HG03103 (cell line): ENCODE results near the gene ABL1.
"Not testable (repeated sequence)": the region's sequence is repeated elsewhere in the genome, so short reads cannot be mapped to it uniquely, and the experiment has no call there.

ENCODE experiments used
- ATAC-seq: cut with Tn5 transposase; IDR thresholded peaks from one replicate; pipeline ENCODE4 v1.9.1; 2021; ENCODE audit warnings: low read depth; ENCODE audit not compliant: unreplicated experiment

ABL1 gene

DNA sequence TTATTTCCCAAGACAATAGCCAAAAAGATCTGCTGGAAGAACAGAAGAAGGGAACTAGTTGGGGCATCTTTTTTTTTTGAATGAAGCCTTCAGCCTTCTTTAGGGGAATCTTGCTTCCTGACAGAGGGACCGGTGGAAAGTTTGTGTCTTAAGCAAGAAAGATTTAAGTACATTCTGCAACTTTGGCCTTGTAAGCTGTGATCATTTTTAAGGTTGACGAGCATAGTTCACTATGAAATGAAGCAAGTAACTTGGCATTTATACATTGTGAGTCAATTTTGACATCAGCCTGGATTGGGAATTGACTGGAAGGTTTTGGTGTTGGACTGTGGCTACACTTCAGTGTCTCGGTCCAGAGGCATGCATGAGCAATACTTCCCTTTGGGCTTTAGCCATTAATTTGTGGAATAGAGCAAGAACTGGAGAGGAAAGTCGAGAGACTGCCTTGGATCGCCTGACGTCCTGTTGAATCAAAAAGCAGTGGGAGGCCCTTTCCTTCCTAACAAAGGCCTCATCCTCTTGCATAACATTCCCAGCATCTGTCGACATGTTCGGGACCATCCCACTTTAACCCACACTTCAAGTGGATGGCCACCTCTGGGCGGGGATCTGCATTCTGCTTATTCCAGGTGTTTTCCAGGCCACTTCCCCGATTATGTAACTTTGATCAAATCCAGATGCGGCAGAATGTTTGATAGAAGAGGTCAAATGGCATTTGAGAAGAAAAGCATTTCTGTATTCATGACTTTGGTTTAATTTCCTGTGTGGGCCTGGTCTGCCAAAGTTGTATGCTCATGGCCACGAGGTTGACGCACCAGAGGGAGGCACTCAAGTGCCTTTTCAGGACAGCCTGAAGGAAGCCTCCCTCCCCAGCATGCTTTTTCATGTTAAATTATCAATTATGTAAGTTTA, 12.5 kb downstream of the ABL1 start:
- no peak for ATAC-seq

DNA sequence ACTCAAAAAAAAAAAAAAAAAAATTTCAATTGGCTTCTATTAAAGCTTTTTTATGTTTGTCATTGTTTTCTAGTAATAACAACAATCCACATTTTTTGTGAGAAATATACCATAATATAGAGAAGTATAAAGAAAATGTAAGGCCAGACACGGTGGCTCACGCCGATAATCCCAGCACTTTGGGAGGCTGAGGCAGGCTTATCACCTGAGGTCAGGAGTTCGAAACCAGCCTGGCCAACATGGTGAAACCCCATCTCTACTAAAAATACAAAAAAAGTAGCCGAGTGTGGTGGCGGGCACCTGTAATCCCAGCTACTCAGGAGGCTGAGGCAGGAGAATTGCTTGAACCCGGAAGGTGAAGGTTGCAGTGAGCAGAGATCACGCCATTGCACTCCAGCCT, 13.5 kb downstream of the ABL1 start:
- not testable (repeated sequence) for ATAC-seq

DNA sequence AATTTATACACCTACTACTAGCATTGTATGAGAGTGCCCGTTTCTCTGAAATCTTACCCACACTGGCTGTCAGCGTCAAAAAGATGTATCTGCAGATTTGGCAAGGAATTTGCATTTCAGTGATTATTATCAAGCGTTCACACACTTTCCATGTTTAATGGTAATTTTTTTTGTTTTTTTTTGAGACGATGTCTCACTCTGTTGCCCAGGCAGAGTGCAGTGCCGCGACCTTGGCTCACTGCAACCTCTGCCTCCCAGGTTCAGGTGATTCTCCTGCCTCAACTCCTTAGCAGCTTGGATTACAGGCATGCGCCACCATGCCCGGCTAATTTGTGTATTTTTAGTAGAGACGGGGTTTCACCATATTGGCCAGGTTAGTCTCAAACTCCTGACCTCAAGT, 14.3 kb downstream of the ABL1 start:
- ATAC-seq = no peak

DNA sequence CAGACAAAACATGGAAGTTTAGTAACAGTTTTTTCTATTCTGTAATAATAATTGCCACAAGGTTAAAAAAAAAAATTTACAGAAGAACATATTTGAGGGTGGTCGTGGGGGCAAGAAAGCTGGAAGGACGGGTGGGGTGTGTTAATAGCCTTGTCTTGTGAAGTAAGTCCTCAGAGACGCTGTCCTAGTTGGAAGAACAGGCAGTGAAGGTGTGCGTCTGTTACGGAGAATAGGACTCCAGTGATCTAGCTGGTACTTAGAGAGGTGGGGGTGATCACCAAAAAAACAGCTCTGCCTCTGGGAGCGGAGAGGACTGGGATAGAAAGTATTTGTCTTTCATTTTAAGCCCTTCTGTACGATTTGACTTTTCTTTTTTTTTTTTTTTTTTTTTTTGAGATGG, 17.7 kb downstream of the ABL1 start:
- ATAC-seq = no peak

DNA sequence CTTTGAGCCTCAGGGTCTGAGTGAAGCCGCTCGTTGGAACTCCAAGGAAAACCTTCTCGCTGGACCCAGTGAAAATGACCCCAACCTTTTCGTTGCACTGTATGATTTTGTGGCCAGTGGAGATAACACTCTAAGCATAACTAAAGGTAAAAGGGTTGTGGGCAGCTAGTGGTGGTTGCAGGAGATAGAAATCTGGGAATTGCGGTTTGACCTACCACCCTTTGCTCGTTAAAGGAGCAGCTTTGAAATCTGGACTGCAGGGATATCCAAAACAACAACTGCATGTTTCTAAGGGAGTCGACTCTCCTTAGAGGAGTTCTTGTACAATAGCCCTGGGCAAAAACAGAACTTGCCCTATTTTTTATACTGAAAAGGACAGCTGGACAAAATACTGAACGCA, 19.0 kb downstream of the ABL1 start:
- no peak for ATAC-seq

DNA sequence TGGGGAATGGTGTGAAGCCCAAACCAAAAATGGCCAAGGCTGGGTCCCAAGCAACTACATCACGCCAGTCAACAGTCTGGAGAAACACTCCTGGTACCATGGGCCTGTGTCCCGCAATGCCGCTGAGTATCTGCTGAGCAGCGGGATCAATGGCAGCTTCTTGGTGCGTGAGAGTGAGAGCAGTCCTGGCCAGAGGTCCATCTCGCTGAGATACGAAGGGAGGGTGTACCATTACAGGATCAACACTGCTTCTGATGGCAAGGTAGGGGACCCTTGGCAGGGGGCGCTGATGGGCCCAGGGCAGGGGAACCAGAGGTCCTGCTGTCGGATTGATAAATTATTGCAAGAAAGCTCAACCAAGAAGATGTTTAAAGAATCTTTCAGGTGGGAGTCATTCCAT, 19.8 kb downstream of the ABL1 start:
- ATAC-seq = no peak

DNA sequence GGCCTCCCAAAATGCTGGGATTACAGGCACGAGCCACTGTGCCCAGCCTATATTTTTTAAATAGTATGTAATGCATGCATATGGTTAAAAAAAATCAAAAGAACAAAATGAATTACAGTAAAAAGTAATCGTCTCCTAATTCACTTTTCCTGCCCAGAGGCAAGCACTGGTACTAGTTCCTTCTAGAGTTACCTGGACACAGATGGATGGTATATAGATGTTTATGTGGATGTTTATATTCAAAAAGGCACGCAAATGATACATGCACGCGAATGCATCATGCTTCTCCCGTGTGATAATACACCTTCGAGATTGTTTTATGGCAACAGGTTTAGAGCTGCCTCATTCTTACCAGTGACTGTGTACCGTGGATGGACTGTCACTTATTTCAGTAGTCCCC, 21.4 kb downstream of the ABL1 start:
- ATAC-seq = no peak

DNA sequence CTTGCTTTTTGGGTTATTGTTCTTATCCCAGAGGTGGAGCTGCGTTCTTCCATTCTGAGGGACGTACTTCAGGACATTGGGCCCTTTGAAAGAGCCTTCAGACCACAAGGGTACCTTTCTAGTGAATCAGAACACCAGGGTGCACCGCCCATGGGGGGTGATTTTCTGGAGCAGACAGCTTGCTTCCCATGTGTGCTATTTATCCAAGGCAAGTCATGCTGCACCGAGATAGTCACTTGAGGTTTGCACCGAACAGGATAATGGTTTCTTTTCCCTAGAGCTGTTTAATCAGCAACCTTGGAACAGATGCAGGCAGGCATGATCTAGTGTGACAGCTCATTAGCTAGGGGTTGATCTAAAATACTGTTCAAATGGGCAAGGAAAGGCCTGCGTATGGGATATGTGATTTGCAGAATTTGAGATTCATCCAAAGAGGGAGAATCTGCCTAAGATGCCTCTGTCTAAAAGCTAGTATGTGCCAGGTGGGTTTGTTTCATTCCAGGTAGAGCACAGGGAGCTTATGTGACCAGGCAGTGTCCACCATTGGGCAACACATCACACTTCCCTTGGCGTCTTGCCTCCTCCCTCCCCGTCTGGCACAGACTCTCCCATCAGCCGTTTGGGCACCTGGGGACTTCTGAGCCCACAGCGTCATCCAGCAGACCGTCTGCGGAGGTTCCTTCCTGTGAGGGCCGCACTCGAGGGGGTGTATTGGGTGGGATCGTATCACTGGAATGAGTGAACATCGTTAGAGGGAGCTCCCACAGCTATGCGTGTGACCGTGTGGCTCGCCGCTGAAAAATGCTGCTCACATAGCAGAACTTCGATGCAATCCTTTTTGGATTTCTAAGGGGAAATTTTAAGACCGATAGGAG, 23.0 kb downstream of the ABL1 start:
- ATAC-seq = no peak

DNA sequence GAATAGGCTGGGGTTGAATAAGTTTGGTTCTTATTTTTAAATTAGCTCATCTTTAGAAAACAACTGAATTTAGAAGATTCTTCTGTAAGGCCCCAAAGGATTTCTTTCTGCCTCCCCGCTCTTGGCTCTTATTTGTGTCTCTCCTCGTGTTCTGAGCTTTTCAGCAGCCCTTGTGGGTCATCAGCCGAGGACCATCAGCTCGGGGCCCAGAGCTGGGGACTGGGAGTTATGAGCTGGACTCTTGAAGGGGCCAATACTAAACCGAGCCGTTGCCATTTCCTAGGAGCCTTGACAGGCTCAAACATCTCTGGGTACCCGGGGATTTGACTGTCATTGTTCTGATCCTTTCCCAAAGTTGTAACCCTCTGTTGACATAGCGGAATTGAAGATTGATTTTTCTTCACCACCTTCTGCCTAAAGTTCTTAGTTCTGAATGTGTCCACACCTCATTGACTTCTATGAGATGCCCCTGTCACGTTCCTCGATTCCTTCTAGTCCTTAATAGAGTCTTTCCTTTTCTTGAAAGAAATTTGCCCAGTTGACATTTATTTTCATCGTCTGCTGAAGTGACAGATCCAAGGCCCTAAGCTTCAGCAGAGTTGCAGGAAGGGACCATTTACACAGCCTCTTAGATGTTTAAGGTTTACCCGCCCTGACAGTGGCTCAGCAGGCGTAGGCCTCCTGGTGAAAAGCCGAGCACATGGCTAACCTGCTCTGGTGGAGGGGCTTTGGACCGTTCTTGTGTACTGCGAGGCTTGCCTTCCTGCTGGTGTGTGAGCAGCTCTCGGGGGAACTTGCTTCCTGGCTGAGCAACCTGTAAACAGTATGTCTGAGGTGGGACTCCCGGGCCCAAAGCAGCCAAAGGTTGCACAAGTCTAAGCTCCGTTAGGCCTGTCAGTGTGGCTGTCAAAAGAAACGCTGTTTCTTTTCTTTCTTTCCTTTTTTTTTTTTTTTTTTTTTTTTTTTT, 24.0 kb downstream of the ABL1 start:
- no peak for ATAC-seq

DNA sequence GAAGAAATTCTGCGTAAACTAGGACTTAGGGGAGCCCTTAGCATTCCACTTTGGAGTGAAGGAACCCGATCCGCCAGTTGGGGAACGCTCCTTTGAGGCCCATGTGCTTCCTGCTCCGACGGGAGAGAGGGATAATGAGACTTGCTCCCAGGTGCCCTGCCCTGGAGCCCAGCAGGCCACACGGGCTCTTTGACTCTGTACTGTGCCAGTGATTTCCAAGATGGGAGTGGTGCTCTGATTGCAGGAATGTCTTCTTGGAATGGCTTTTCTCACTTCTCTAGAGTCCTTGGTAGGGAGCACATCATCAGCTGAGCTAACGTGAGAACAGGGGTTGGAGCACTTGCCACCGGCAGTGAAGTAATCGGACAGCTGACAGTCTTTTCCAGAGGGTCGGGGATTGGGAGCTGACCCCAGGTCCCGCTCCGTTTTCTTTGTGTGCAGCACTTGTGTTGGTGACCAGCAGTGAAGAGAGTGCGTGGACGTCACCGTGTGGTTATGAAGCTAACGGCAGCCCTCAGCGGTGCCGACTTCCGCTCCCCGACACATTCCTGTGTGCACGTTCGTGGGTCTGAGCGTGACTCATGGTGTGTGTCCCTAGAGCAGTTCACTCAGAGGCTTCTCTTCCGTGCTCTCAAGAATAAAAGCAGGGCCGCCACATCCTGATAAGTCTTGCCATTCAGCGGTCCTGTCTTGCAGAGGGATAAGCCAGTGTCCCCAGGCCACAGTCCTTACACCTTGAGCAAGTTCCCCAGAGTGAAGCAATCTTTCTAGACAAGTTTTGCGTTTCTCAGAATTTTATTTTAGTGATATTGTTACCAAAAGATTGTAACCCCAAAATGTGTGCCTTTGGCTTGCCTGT, 25.6 kb downstream of the ABL1 start:
- no peak for ATAC-seq

DNA sequence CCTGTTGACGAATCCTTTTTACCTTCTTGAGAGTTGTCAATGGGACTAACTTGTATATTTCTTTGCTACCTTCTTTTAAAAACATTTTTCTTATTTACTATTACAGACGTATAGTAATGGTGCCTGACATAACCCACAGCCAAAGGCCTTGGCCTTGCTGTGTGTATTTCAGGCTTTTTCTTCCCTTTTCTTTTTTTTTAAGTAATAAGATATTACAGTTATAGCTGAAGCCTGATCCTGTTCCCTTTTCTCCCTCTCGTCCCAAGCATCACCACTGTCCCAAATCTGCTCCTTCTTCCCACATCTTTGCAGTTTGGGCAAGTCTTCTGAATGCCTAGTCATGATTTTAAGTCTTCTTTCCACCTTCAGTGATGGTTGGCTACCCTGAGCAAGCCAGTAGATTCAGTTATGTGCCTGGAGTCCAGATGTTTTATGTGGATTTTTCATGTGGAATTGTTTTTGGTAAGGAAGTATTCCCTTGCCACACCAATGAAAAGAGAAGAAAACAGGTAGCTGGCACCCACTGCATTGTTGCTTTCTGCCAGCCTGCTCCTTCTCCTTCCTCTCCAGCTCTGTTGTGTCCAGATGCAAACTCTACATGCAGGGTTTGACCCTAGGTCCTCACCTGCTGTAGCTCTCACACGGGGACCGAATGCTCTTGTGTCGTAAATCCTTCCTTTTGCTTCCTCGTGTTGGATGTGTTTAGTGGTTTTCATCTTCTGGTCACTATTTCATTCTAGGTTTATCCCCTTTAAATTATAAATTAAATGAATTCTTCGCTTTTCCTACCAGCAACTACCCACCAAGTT, 26.5 kb downstream of the ABL1 start:
- no peak for ATAC-seq

DNA sequence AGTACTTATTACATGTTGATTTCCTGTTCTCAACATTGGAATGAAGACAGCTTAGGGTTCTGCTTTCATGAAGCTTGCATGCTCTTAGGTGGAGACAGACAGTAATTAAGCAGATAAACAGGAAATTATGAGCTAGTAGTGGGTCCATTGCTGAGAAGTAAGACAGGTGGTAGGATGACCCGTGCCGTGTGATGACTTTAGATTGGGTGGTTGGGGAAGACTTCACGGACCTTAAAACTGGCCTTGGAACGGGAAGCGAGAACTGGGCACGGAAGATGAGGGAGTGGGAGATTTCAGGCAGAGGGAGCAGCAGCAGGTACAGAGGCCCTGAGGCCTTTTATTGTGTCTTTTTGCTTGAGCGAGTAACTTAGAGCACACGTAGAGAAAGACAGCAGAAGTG, 27.2 kb downstream of the ABL1 start:
- ATAC-seq = no peak

DNA sequence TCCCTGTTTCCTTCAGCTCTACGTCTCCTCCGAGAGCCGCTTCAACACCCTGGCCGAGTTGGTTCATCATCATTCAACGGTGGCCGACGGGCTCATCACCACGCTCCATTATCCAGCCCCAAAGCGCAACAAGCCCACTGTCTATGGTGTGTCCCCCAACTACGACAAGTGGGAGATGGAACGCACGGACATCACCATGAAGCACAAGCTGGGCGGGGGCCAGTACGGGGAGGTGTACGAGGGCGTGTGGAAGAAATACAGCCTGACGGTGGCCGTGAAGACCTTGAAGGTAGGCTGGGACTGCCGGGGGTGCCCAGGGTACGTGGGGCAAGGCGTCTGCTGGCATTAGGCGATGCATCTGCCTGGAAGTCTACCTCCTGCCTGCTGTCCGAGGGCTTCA, 27.7 kb downstream of the ABL1 start:
- ATAC-seq = no peak

DNA sequence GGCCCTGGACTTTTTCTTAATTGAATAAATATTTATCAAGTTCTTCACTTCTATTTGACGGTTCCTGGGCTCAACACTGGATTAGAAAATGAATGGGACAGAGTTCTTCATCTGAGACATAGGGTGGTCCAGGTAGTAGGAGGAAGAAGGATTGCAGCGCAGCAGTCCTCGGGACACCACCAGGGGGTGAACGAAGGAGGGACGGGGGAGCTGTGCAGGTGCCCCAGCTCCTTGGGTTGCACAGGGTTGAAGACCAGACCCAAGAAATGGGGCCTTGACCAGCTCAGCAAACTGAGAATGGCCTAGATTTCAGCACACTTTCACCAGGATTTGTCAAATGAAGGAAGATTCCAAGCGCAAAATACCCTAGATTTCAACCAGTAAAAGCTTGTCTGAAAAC, 29.5 kb downstream of the ABL1 start:
- ATAC-seq = no peak

DNA sequence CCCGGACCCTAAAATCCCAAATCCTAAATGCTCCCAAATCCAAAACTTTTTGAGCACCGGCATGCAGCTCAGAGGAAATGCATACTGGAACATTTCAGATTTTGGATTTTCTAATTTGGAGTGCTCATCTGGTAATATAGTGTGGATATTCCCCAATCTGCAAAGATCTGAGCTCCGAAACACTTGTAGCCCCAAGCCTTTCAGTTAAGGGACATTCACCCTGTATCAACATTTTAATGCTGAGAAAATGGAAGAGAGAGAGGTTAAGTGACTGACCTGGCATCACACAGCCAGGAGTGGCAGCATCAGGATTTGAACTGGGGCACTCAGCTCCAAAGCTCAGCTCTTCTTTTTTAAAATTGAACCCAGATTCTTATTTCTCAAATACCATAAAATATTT, 30.9 kb downstream of the ABL1 start:
- no peak for ATAC-seq

DNA sequence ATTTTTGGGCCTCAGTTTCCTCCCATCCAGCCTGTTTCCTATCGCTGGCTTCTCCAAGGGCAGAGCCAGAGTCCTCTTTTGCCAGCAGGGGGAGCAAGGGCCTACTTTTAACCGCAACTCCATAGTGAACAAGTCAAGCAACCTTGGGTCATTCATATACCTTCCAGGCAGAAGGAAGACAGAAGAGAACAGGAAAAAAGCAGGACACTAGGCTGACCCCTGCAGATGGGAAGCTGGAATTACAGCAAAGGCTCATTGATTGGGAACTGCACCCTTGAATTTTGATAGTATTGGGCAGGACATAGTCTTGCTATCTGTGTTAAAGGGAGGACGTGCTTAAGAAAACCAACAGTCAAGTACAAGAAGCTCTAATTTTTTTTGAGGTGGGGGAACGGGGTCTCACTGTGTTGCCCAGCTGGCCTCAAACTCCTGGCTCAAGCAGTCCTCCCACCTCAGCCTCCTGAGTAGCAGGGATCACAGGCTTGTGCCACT, 31.5 kb downstream of the ABL1 start:
- no peak for ATAC-seq

DNA sequence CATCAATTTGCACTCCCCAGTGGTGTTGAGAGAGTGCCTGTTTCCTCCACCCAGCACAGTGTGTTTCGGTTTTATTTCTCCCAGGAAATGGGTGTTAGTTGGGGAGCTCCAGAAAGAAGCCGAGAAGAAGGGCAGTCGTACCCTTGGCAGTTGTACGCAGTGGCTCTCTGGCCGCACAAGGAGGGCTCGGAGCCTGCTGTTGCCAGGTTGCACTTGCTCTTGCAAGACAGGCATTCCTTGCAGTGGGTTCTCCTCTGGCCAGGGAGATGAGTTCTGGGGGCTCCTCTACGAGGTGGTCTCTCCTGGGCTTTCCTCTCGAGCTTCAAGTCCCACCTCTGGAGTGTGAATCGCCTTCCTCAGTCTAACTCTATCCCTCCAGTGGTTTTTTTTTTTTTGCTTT, 32.5 kb downstream of the ABL1 start:
- ATAC-seq = no peak

DNA sequence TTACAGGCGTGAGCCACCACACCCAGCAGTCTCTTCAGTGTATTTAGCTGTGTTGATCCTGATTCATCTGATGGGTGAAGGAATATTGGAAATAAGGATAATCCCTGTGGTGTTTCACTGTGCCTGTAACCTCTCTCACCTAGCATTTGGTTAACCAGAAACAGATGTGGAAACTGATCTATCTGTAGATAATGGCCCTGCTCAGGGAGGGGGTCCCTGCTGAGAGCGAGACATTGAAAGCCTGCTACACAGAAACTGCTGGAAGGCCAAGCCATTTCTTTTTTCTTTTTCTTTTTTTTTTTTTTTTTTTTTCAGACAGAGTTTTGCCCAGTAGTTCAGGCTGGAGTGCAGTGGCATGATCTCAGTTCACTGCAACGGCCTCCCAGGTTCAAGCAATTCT, 33.2 kb downstream of the ABL1 start:
- ATAC-seq = no peak

DNA sequence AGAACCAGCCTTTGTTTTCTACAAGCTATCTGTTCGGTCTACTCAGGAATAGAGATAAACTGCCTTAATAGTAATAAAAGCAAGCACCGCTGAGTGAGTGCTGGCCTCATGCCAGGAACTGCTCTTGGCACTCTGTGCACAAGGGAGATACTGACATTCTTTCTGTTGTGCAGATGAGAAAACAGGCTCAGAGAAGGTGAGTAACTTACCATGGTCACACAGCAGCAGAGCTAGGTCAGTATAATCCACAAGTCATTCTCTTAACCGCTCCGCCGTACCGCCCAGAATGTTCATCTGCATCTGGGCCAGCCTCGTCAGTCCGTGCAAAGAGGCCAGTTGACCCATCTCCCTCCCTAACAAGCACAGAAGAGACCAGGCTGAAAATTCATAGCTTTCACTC, 34.2 kb downstream of the ABL1 start:
- no peak for ATAC-seq
